ENCODE measurements around the gene FSIP1.

The FSIP1 gene

DNA sequence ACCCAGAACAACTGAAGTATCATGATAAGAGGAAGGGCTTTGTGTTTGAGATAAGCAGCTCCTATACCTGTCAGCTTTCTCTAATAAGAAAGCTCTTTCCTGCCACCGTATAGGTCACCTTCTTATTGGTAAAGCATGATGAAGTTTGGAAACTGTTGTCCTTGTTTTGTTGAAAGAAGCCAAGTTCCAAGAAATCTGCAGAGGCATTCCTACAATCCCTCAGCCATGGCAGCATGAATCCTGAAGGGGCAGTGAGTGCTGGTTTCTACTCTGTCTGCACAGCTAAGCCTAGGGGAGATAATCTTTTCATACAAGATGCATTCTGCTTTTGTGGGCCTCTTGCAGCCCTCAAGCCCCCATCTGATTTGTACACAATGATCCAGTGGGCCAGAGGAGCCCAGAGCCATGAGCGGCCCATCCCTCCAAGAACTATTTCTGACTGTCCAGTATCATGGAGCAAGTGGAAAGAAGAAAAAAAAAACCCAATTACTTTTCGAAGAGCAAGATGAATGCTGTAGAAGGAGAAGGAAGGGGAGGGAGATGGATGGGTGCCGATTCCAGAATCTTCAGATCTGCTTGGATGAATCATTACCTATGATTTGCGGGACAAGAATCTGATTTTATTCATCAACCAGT is 203.7 kb downstream of the FSIP1 start:
- peaks cover 7% of the 10 kb centered on the region; the same call in 1 of the 2 replicates for H3K27me3 ChIP-seq (ENCODE audit: insufficient read depth, low read length)
- WGBS = 93% methylated on average over 5 of the region's 5 CpGs

DNA sequence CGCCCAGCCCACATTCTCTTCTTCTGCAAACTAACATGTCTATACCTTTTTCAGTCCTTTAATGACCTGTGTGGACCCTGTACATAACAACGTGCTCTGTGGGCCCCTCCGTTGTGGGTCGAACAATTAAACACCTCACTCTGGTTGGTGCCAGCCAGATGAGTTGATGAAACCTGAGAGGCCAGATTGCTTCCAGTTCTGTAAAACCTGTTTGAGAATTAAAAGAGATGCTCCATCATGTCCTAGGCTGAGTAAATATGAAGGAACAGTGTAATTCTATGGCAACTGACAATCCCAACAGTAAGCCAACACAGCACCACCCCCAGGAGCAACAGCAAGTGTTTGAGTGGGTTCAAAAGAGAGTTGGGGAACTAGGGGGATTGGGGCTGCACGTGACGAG is 207.5 kb downstream of the FSIP1 start:
- no peak overlapping the region for H3K27ac ChIP-seq (ENCODE audit: low read depth, low read length)
- no peaks in the 10 kb centered on the region for H3K36me3 ChIP-seq (ENCODE audit: insufficient read depth, low read length)
- peaks cover 21% of the 10 kb centered on the region for H3K4me1 ChIP-seq (ENCODE audit: insufficient read depth, low read length)
- H3K4me3 ChIP-seq (ENCODE audit: low read length) = no peak overlapping the region
- H3K27me3 ChIP-seq (ENCODE audit: insufficient read depth, low read length) = peaks cover 7% of the 10 kb centered on the region; the same call in 1 of the 2 replicates
- WGBS = 94% methylated on average over 6 of the region's 6 CpGs
- no peaks in the 10 kb centered on the region for H3K9me3 ChIP-seq (ENCODE audit: insufficient read depth, low read depth, low read length)
- no peak overlapping the region for H3K9ac ChIP-seq (ENCODE audit: low read depth, low read length)

More for the DNA sequence above, 203.7 kb downstream of the FSIP1 start:
- Histone ChIP-seq H3K4me3 (ENCODE audit: low read length) (peak overlapping the region; percentile 72), H3K36me3 (ENCODE audit: insufficient read depth, low read length) (peaks cover 20% of the 10 kb centered on the region), H3K9me3 (ENCODE audit: insufficient read depth, low read depth, low read length) (no peaks in the 10 kb centered on the region), H3K4me1 (ENCODE audit: insufficient read depth, low read length) (peaks cover 31% of the 10 kb centered on the region), H3K27ac (ENCODE audit: low read depth, low read length) (peak overlapping the region; percentile 93), H3K9ac (ENCODE audit: low read depth, low read length) (peak overlapping the region; percentile 83; the same call in 1 of the 2 replicates)

DNA sequence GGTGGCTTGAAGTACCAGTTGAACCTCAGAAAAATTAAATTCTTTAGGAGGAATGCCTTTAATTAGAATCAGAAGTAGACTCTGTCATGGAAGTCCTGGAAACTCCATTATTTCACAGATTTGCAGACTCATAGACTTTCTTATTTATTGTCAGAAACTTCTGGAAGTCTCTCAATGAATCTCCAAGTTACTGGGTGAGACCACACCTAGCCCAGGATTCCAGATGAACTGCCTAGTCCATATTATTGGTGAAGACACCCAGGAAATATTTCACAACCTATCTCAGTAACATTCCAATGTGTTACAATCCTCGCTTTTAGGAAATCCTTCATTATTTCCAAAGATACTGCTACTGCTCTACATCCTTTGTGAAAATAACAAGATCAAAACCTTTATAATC is 208.2 kb downstream of the FSIP1 start:
- H3K27ac ChIP-seq (ENCODE audit: low read depth, low read length) = no peak overlapping the region
- no peaks in the 10 kb centered on the region for H3K36me3 ChIP-seq (ENCODE audit: insufficient read depth, low read length)
- WGBS = 100% methylated on average over 1 of the region's 1 CpG
- H3K4me3 ChIP-seq (ENCODE audit: low read length) = no peak overlapping the region
- H3K9me3 ChIP-seq (ENCODE audit: insufficient read depth, low read depth, low read length) = no peaks in the 10 kb centered on the region
- H3K4me1 ChIP-seq (ENCODE audit: insufficient read depth, low read length) = peaks cover 16% of the 10 kb centered on the region
- peaks cover 7% of the 10 kb centered on the region; the same call in 1 of the 2 replicates for H3K27me3 ChIP-seq (ENCODE audit: insufficient read depth, low read length)
- H3K9ac ChIP-seq (ENCODE audit: low read depth, low read length) = no peak overlapping the region

DNA sequence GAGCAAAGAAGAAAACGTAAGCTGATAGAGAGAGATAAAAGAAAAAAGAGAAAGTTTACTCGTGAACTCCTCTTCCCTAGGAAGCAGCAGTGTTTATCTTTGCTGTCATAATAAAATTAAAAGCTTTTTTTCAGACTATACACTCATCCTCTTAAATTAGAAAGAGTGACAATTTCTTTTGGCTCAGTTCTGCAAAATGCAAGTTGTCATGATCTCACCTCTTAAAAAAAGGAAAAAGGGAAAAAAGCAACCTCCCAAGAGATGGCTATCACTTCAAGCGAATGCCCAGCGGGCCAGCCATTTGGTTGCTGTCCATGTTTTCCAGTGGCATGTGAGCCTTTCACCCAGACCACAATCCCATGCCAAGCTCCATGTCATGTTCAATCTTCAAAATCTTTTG is 208.8 kb downstream of the FSIP1 start:
- H3K4me1 ChIP-seq (ENCODE audit: insufficient read depth, low read length) = peaks cover 10% of the 10 kb centered on the region
- no peak overlapping the region for H3K9ac ChIP-seq (ENCODE audit: low read depth, low read length)
- no peak overlapping the region for H3K4me3 ChIP-seq (ENCODE audit: low read length)
- H3K27ac ChIP-seq (ENCODE audit: low read depth, low read length) = no peak overlapping the region
- no peaks in the 10 kb centered on the region for H3K36me3 ChIP-seq (ENCODE audit: insufficient read depth, low read length)
- no peaks in the 10 kb centered on the region for H3K9me3 ChIP-seq (ENCODE audit: insufficient read depth, low read depth, low read length)
- WGBS = 98% methylated on average over 4 of the region's 4 CpGs
- peaks cover 7% of the 10 kb centered on the region; the same call in 1 of the 2 replicates for H3K27me3 ChIP-seq (ENCODE audit: insufficient read depth, low read length)

DNA sequence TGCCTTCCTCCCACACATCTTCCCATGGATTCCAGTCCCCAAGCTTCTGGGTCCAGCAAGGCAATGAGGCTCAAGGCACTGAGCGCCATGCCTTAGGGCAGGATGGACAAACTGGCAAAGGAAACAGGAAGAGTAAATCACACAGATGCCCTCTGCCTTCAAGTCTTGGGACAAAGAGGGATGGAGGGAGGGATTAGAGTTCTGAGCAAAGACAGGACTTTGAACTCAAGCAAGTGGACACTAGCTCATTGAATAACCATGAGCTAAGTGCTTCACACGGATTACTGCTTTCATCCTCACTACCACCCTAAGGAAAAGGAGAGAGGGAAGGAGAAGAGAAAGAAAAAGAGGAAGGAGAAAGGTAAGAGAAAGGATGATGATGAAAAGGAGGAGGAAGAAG is 209.4 kb downstream of the FSIP1 start:
- peaks cover 3% of the 10 kb centered on the region; the same call in 1 of the 2 replicates for H3K27me3 ChIP-seq (ENCODE audit: insufficient read depth, low read length)
- H3K36me3 ChIP-seq (ENCODE audit: insufficient read depth, low read length) = no peaks in the 10 kb centered on the region
- H3K4me1 ChIP-seq (ENCODE audit: insufficient read depth, low read length) = peaks cover 5% of the 10 kb centered on the region; the same call in 1 of the 2 replicates
- H3K4me3 ChIP-seq (ENCODE audit: low read length) = no peak overlapping the region
- WGBS = 92% methylated on average over 1 of the region's 2 CpGs
- no peaks in the 10 kb centered on the region for H3K9me3 ChIP-seq (ENCODE audit: insufficient read depth, low read depth, low read length)
- H3K9ac ChIP-seq (ENCODE audit: low read depth, low read length) = no peak overlapping the region
- H3K27ac ChIP-seq (ENCODE audit: low read depth, low read length) = no peak overlapping the region

DNA sequence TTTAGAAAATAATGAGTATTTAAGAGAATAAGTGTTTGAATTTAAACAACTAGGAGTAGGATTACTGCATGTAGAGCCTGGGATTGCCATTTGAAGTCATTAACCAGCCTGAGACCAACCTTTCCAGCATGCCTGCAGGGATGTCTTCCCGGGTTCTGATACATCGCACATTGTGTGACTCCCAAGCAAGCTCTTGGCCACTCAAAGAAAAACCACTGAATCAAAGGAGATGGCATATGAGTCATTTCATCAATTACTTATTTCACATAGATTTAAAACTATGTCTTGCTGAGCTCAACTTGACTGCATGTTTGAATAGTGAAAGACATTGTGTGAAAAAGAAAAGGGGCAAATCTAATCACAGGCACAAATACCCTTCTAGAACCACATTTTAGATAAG is 216.8 kb downstream of the FSIP1 start:
- Histone ChIP-seq H3K9ac (ENCODE audit: low read depth, low read length) (no peak overlapping the region), H3K4me1 (ENCODE audit: insufficient read depth, low read length) (peaks cover 4% of the 10 kb centered on the region; the same call in 1 of the 2 replicates), H3K27me3 (ENCODE audit: insufficient read depth, low read length) (no peaks in the 10 kb centered on the region), H3K36me3 (ENCODE audit: insufficient read depth, low read length) (no peaks in the 10 kb centered on the region), H3K4me3 (ENCODE audit: low read length) (no peak overlapping the region), H3K9me3 (ENCODE audit: insufficient read depth, low read depth, low read length) (no peaks in the 10 kb centered on the region), H3K27ac (ENCODE audit: low read depth, low read length) (no peak overlapping the region)
- WGBS = 92% methylated on average over 2 of the region's 2 CpGs

DNA sequence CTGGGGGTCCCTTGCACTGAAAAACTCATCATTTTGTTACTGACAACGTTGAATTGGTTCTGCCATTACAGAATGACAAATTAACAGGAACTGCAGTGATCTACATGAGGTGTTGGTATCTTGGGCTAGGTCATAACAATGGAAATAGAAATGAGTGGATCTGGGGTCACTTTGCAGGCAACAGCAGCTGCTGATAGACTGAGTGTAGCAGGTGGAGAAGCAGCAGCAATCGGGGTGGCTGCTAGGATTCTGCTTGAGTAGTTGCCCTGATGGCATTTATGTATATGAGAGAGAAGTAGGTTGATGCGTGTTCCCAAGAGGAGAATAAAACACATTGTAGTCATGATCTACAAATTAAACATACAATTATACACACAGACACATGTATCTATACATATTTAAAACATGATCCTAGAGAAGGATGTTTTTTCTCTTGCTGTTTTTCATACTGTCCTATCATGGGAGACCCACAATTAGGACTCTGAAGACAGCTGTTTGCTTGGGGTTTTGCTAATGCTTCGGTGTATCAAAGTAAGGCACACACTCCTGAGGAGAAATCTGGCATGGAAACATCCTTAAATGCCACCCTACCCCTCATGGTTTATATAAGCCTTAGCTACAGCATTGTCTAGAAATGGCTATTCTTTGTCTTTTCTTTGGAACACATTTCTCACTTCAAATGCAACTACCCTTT is 217.5 kb downstream of the FSIP1 start:
- no peaks in the 10 kb centered on the region for H3K36me3 ChIP-seq (ENCODE audit: insufficient read depth, low read length)
- WGBS = 94% methylated on average over 3 of the region's 4 CpGs
- H3K4me1 ChIP-seq (ENCODE audit: insufficient read depth, low read length) = no peaks in the 10 kb centered on the region

DNA sequence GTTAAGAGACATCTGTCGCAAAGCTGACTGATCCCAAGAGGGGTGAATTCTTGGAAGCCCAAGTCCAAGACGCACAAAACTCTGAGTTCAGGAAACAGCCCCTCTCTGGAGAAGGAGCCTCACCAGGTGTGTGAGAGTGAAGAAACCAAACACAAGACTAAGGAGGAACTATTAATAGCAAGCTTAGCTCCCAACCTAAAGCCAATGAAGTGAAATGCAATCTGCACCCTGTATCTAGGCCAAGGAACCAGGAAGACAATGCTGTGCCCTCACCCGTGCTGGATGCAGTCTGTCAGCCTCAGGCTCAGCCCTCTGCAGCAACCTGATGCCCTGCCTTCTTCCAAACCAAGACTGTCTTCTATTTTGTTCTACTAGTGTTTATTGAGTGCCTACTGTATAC is 224.2 kb downstream of the FSIP1 start:
- H3K36me3 ChIP-seq (ENCODE audit: insufficient read depth, low read length) = no peaks in the 10 kb centered on the region
- H3K27ac ChIP-seq (ENCODE audit: low read depth, low read length) = no peak overlapping the region
- H3K9ac ChIP-seq (ENCODE audit: low read depth, low read length) = no peak overlapping the region
- no peaks in the 10 kb centered on the region for H3K27me3 ChIP-seq (ENCODE audit: insufficient read depth, low read length)
- no peak overlapping the region for H3K4me3 ChIP-seq (ENCODE audit: low read length)
- 90% methylated on average over 3 of the region's 3 CpGs for WGBS
- no peaks in the 10 kb centered on the region for H3K9me3 ChIP-seq (ENCODE audit: insufficient read depth, low read depth, low read length)
- H3K4me1 ChIP-seq (ENCODE audit: insufficient read depth, low read length) = peaks cover 7% of the 10 kb centered on the region; the same call in 1 of the 2 replicates

More for the DNA sequence above, 217.5 kb downstream of the FSIP1 start:
- Histone ChIP-seq H3K9ac (ENCODE audit: low read depth, low read length) (no peak overlapping the region), H3K4me3 (ENCODE audit: low read length) (no peak overlapping the region), H3K27ac (ENCODE audit: low read depth, low read length) (no peak overlapping the region), H3K27me3 (ENCODE audit: insufficient read depth, low read length) (no peaks in the 10 kb centered on the region), H3K9me3 (ENCODE audit: insufficient read depth, low read depth, low read length) (no peaks in the 10 kb centered on the region)

DNA sequence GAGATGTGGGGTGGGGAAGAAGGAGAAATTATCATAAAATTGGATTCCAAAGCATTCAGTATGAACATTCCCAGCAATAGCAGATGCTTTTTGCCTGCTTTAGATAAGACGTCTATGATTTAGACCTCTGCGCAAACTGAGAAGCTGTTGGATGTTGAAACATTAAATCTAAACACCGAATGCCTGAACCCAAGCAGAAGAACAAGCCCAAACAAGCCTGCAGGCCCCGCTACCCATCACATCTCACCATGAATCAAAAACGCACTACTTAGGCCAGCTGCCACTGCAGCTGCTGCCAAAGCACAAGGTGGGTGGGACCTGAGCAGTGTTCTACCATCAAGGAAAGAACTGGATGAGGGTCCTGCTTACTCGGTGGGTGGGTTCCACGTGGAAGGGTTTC is 226.2 kb downstream of the FSIP1 start:
- H3K4me1 ChIP-seq (ENCODE audit: insufficient read depth, low read length) = peaks cover 7% of the 10 kb centered on the region; the same call in 1 of the 2 replicates
- H3K9ac ChIP-seq (ENCODE audit: low read depth, low read length) = no peak overlapping the region
- H3K4me3 ChIP-seq (ENCODE audit: low read length) = no peak overlapping the region
- no peaks in the 10 kb centered on the region for H3K36me3 ChIP-seq (ENCODE audit: insufficient read depth, low read length)
- H3K9me3 ChIP-seq (ENCODE audit: insufficient read depth, low read depth, low read length) = no peaks in the 10 kb centered on the region
- H3K27me3 ChIP-seq (ENCODE audit: insufficient read depth, low read length) = no peaks in the 10 kb centered on the region
- H3K27ac ChIP-seq (ENCODE audit: low read depth, low read length) = no peak overlapping the region
- 90% methylated on average over 7 of the region's 7 CpGs for WGBS

DNA sequence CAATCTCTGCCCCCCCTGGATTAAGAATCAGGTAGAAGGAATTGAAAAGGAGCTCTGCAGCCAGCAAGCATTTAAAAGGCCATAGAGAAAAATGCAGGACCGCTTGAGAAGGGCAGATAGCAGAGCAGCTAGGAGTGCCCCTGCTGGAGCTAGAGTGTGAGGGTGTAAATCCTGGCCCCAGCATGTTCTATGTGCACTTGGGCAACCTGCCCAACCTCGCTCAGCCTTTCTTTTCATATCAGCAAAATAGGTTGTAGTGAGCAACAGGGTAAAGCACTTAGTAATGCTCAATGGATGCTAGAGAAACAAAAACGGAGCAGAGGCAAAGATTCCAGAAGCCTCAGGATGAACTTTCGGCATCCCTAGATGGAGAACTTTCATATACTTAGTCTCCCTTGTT is 226.8 kb downstream of the FSIP1 start:
- no peaks in the 10 kb centered on the region for H3K9me3 ChIP-seq (ENCODE audit: insufficient read depth, low read depth, low read length)
- H3K27ac ChIP-seq (ENCODE audit: low read depth, low read length) = no peak overlapping the region
- 86% methylated on average over 4 of the region's 4 CpGs for WGBS
- H3K9ac ChIP-seq (ENCODE audit: low read depth, low read length) = no peak overlapping the region
- H3K27me3 ChIP-seq (ENCODE audit: insufficient read depth, low read length) = no peaks in the 10 kb centered on the region
- no peak overlapping the region for H3K4me3 ChIP-seq (ENCODE audit: low read length)
- no peaks in the 10 kb centered on the region for H3K36me3 ChIP-seq (ENCODE audit: insufficient read depth, low read length)
- H3K4me1 ChIP-seq (ENCODE audit: insufficient read depth, low read length) = peaks cover 7% of the 10 kb centered on the region; the same call in 1 of the 2 replicates

DNA sequence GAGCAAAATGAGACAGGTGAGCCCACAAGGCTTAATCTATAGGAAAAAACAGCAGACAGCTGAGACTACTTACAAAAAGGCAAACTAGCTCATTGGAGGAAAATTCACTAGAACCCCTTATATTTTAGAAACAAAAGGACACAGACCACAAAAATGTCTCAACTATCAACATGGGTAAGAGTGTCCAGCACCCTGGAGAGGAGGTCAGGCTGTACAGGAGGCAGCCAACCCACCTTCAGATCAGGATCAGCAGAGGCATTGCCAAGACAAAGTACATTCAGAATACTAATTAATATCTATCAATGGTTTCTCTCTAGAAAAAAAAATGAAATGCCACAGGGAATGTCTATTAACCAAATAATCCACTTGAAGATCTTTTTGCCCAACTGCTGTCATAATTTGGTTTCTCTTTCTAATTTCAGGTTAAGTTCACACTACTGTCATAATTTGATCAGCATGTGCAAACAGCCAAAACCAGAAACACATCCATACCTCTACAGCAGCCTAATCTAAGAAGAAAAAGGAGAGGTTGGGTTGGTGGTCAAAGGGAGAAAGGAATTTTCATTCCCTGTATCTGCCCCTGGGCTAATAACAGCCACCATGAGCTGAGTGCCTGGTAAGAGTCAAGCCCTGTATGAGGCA is 227.8 kb downstream of the FSIP1 start:
- no peaks in the 10 kb centered on the region for H3K27me3 ChIP-seq (ENCODE audit: insufficient read depth, low read length)
- H3K36me3 ChIP-seq (ENCODE audit: insufficient read depth, low read length) = no peaks in the 10 kb centered on the region
- H3K4me1 ChIP-seq (ENCODE audit: insufficient read depth, low read length) = peaks cover 7% of the 10 kb centered on the region; the same call in 1 of the 2 replicates
- H3K4me3 ChIP-seq (ENCODE audit: low read length) = no peak overlapping the region
- H3K9ac ChIP-seq (ENCODE audit: low read depth, low read length) = no peak overlapping the region
- H3K27ac ChIP-seq (ENCODE audit: low read depth, low read length) = no peak overlapping the region
- no peaks in the 10 kb centered on the region for H3K9me3 ChIP-seq (ENCODE audit: insufficient read depth, low read depth, low read length)
